ENCODE results near the gene NFATC1.
A peak's percentile ranks its signal among the peaks of the same experiment; 100 is the strongest.

NFATC1 gene

DNA sequence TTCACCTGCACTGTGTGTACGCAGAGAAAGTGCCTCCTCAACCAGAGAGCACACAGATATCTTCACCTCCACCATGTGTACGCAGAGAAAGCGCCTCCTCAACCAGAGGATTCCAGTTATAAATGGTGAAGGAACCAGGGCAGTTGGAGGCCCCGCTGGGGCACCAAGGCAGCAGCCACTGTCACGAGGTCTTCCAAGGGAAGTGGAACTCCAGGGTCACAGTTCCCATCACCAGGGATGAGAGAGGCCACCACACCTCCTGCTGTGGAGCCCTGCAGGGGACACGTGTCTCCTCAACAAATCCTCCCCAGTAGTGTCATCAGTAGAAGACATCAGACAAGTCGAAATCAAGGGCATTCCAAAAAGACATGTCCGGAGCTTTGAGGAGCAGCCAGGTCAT, 28.2 kb upstream of the NFATC1 start:
- no peak overlapping the region for H3K4me3 ChIP-seq (ENCODE audit: low read depth, low read length)
- no peak for DNase-seq (ENCODE audit: low read depth)
- TF ChIP-seq, protein P1, sequence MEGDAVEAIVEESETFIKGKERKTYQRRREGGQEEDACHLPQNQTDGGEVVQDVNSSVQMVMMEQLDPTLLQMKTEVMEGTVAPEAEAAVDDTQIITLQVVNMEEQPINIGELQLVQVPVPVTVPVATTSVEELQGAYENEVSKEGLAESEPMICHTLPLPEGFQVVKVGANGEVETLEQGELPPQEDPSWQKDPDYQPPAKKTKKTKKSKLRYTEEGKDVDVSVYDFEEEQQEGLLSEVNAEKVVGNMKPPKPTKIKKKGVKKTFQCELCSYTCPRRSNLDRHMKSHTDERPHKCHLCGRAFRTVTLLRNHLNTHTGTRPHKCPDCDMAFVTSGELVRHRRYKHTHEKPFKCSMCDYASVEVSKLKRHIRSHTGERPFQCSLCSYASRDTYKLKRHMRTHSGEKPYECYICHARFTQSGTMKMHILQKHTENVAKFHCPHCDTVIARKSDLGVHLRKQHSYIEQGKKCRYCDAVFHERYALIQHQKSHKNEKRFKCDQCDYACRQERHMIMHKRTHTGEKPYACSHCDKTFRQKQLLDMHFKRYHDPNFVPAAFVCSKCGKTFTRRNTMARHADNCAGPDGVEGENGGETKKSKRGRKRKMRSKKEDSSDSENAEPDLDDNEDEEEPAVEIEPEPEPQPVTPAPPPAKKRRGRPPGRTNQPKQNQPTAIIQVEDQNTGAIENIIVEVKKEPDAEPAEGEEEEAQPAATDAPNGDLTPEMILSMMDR (IDR thresholded peaks at IDR 0.05; ENCODE audit: low read depth, low read length, missing control alignments) = no peak
- in situ Hi-C loops (cut with HindIII; ENCODE audit: low sequenced_read_pairs) = no loop called here

- DNase-seq (ENCODE audit: low read depth) = peak; percentile 62
- in situ Hi-C loops (cut with HindIII; ENCODE audit: low sequenced_read_pairs) = no loop called here
- TF ChIP-seq, protein P1 (IDR thresholded peaks at IDR 0.05; ENCODE audit: low read depth, low read length, missing control alignments) = no peak
- H3K4me3 ChIP-seq (ENCODE audit: low read depth, low read length) = no peak overlapping the region
Observed at GRCh38 chr18:79367989-79368388, 27.7 kb upstream of the NFATC1 start.

- DNase-seq (ENCODE audit: low read depth) = no peak
- H3K4me3 ChIP-seq (ENCODE audit: low read depth, low read length) = no peak overlapping the region
- TF ChIP-seq, protein P1 (IDR thresholded peaks at IDR 0.05; ENCODE audit: low read depth, low read length, missing control alignments) = no peak
- in situ Hi-C loops (cut with HindIII; ENCODE audit: low sequenced_read_pairs) = no loop called here
Observed at GRCh38 chr18:79368681-79369080, 27.0 kb upstream of the NFATC1 start.

DNA sequence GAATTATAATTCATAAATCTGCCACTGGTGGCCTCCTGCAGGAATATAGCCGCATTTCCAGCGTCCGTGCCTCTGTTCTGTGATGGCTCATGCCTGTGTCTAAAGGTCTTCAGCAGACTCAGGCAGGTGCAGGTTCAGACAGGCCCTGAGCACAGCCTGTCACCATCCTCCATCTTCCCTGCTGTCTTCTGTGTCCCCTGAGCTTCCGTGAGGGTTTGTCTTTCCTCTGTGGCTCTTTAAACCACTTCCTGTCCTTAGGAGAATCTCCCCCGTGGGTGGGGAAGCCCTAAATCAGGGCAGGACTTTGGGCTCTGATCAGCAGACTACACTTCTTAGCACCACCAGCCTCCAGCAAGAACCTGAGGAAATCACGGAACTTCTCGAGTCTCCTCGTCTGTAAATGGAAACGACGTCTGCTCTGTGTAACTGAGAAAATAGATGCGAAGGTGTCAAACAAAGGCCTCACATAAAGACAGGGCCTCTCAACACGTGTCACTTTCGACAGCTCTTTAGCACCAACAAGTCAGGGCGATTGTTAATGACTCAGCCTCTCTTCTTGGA, 24.1 kb upstream of the NFATC1 start:
- in situ Hi-C loops (cut with HindIII; ENCODE audit: low sequenced_read_pairs) = no loop called here
- TF ChIP-seq, protein P1 (IDR thresholded peaks at IDR 0.05; ENCODE audit: low read depth, low read length, missing control alignments) = no peak
- no peak for DNase-seq (ENCODE audit: low read depth)

DNA sequence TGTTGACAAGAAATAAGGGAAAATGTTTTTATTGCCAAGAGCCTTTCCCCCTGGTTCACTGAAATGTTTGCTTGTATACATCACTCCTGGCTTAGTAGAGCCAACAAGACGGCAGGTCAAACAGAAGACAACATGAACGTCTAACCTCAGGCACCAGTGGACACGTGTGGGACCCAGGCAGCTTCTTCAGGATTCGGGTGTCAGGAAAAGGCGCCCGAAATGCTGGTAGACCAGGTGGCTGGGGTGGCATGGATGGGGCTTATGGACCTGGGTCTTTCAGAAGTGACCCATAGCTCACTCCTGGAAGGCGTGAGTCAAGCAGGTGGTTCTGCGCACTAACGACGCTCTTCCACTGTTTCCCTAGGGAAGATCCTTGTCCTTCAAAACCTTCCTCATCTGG, 23.3 kb upstream of the NFATC1 start:
- no peak overlapping the region for H3K4me3 ChIP-seq (ENCODE audit: low read depth, low read length)
- TF ChIP-seq, protein P1 (IDR thresholded peaks at IDR 0.05; ENCODE audit: low read depth, low read length, missing control alignments) = no peak
- no peak for DNase-seq (ENCODE audit: low read depth)
- in situ Hi-C loops (cut with HindIII; ENCODE audit: low sequenced_read_pairs) = no loop called here

More for the DNA sequence above, 24.1 kb upstream of the NFATC1 start:
- H3K4me3 ChIP-seq (ENCODE audit: low read depth, low read length) = no peak overlapping the region

GRCh38 chr18:79372991-79373390, 22.7 kb upstream of the NFATC1 start:
- TF ChIP-seq, protein P1 (IDR thresholded peaks at IDR 0.05; ENCODE audit: low read depth, low read length, missing control alignments) = no peak
- in situ Hi-C loops (cut with HindIII; ENCODE audit: low sequenced_read_pairs) = no loop called here
- no peak for DNase-seq (ENCODE audit: low read depth)
- no peak overlapping the region for H3K4me3 ChIP-seq (ENCODE audit: low read depth, low read length)

All from astrocyte of the cerebellum (primary cell).